Right forelimb (tissue), 1 donor: ENCODE measurements around the gene RNU6-7.

Experiments
- DNase-seq: peaks from one replicate; pipeline ENCODE4 v3.0.0-alpha.2; 2018

Gene RNU6-7

GRCh38 chr14:32201816-32202490 lies at the start of gene RNU6-7:
TSS of gene RNU6-7 (plus strand) at chr14:32202045.
- DNase-seq = no peak

- no peak for DNase-seq
Observed at GRCh38 chr14:32166029-32166428, 35.8 kb upstream of the RNU6-7 start.

- no peak for DNase-seq
Observed at GRCh38 chr14:32166924-32167323, 34.9 kb upstream of the RNU6-7 start.

GRCh38 chr14:32167907-32168306 lies 33.9 kb upstream of the RNU6-7 start:
- DNase-seq = no peak

GRCh38 chr14:32169191-32169590 lies 32.7 kb upstream of the RNU6-7 start:
- DNase-seq = no peak

GRCh38 chr14:32171469-32171868 lies 30.4 kb upstream of the RNU6-7 start:
- no peak for DNase-seq

GRCh38 chr14:32183151-32184058 lies 18.4 kb upstream of the RNU6-7 start:
- DNase-seq = no peak

GRCh38 chr14:32185097-32185496 lies 16.7 kb upstream of the RNU6-7 start:
- DNase-seq = no peak

- no peak for DNase-seq
Observed at GRCh38 chr14:32186248-32186647, 15.6 kb upstream of the RNU6-7 start.

GRCh38 chr14:32189811-32190210 lies 12.0 kb upstream of the RNU6-7 start:
- no peak for DNase-seq

- DNase-seq = no peak
Observed at GRCh38 chr14:32190673-32191072, 11.2 kb upstream of the RNU6-7 start.

- DNase-seq = no peak
Observed at GRCh38 chr14:32192712-32193373, 9.0 kb upstream of the RNU6-7 start.

- no peak for DNase-seq
Observed at GRCh38 chr14:32193532-32193931, 8.3 kb upstream of the RNU6-7 start.

GRCh38 chr14:32195636-32196035 lies 6.2 kb upstream of the RNU6-7 start:
- no peak for DNase-seq

- no peak for DNase-seq
Observed at GRCh38 chr14:32197919-32198318, 3.9 kb upstream of the RNU6-7 start.

- no peak for DNase-seq
Observed at GRCh38 chr14:32200368-32201192, 1.3 kb upstream of the RNU6-7 start.

GRCh38 chr14:32201193-32201815 lies 541 bp upstream of the RNU6-7 start:
- peak; percentile 90 for DNase-seq

- DNase-seq = peak; percentile 43
Observed at GRCh38 chr14:32202491-32202997, 699 bp downstream of the RNU6-7 start.

- peak; percentile 94 for DNase-seq
Observed at GRCh38 chr14:32202998-32203882, 1.4 kb downstream of the RNU6-7 start, which contains the start of gene RNU6-8. TSS of gene RNU6-8 (minus strand) at chr14:32203269.

- DNase-seq = peak; percentile 44
Observed at GRCh38 chr14:32203928-32204357, 2.1 kb downstream of the RNU6-7 start.

GRCh38 chr14:32205554-32205953 lies 3.7 kb downstream of the RNU6-7 start:
- DNase-seq = no peak
